ENCODE measurements around the gene RAPGEF5. TPM values are rescaled to one million over a fixed set of nuclear protein-coding genes. Genes with fewer than 3 reads are reported as not detected.

RAPGEF5 gene
- total RNA-seq, 1 experiment from 2014 or later, result 15.6 TPM

DNA sequence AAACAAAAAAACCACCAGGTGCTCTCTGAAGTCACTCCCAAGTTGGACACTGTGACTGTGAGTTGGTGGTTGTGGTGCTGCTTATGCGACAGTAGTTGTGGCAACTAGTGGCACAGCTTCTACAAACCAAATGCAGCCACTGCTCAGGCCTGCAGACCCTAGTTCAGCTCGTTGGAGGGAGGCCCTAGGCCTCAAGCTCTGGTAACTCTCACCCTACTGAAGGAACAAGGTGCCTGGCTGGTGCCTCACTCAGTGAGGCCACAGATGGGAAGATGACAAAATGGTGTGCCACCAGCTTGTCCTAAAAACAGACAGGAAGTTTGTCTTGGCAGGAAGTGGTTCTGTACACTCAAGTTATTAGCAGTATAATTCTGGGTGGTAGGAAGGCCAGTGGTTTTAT is 45.3 kb upstream of the RAPGEF5 start:
- intact Hi-C loops (cut with micrococcal nuclease), result no loop called here
- Histone ChIP-seq H3K9me3 (ENCODE audit: control insufficient read depth in 1 of 2, insufficient read depth in 1 of 2, low read depth in 1 of 2, low read length in 2 of 2) (no peaks in the 10 kb centered on the region), H3K9ac (ENCODE audit: low read length) (no peak overlapping the region), H3K9me2 (ENCODE audit: insufficient read depth) (no peaks in the 10 kb centered on the region), H2AFZ (ENCODE audit: low read depth, low read length, poor library complexity, severe bottlenecking) (no peak overlapping the region), H3K4me2 (ENCODE audit: low read length) (no peak overlapping the region), H3K27ac (ENCODE audit: low read depth, low read length) (no peak overlapping the region), H4K20me1 (ENCODE audit: insufficient read depth) (no peaks in the 10 kb centered on the region), H3K27me3 (ENCODE audit: insufficient read depth, low read length) (no peaks in the 10 kb centered on the region), H3K36me3 (ENCODE audit: control insufficient read depth in 1 of 2, insufficient read depth in 2 of 2, low read length in 2 of 2) (no peaks in the 10 kb centered on the region), H3K79me2 (ENCODE audit: insufficient read depth, low read length) (no peaks in the 10 kb centered on the region), H3K4me1 (ENCODE audit: control insufficient read depth in 1 of 2, insufficient read depth in 2 of 2, low read length in 2 of 2) (no peaks in the 10 kb centered on the region; a peak in 1 of 4 replicates), H3K4me3 (replicated peaks in 1 of 2; ENCODE audit: low read depth in 1 of 2, low read length in 2 of 2) (no peak overlapping the region)
- RAD21 ChIA-PET (ENCODE audit: low non-redundant PET in 1 of 2, low total read pairs in 2 of 2, uncharacterized antibody in 2 of 2, unreplicated experiment in 2 of 2), result no interaction called here
- BruUV-seq (replicated peaks), result no TSS peak
- DNase-seq (ENCODE audit: low read depth, low spot score) (no peak), ATAC-seq (no peak)
- TF ChIP-seq, protein P1, sequence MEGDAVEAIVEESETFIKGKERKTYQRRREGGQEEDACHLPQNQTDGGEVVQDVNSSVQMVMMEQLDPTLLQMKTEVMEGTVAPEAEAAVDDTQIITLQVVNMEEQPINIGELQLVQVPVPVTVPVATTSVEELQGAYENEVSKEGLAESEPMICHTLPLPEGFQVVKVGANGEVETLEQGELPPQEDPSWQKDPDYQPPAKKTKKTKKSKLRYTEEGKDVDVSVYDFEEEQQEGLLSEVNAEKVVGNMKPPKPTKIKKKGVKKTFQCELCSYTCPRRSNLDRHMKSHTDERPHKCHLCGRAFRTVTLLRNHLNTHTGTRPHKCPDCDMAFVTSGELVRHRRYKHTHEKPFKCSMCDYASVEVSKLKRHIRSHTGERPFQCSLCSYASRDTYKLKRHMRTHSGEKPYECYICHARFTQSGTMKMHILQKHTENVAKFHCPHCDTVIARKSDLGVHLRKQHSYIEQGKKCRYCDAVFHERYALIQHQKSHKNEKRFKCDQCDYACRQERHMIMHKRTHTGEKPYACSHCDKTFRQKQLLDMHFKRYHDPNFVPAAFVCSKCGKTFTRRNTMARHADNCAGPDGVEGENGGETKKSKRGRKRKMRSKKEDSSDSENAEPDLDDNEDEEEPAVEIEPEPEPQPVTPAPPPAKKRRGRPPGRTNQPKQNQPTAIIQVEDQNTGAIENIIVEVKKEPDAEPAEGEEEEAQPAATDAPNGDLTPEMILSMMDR (IDR thresholded peaks at IDR 0.05 in 2 of 3, conservative IDR thresholded peaks at IDR 0.05 in 1 of 3; ENCODE audit: borderline replicate concordance in 1 of 3, insufficient read depth in 1 of 3, low read depth in 2 of 3, low read length in 2 of 3), result no peak
- TF ChIP-seq JUND (IDR thresholded peaks at IDR 0.05), result no peak
- no peak for TF ChIP-seq EGR1 (IDR thresholded peaks at IDR 0.05; ENCODE audit: low read depth)
- no peak for TF ChIP-seq EZH2phosphoT487 (IDR thresholded peaks at IDR 0.05; ENCODE audit: borderline replicate concordance)
- TF ChIP-seq, protein P2, sequence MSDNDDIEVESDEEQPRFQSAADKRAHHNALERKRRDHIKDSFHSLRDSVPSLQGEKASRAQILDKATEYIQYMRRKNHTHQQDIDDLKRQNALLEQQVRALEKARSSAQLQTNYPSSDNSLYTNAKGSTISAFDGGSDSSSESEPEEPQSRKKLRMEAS (IDR thresholded peaks at IDR 0.05), result no peak
- no peak for TF ChIP-seq CEBPB (IDR thresholded peaks at IDR 0.05; ENCODE audit: low read depth)
- no peak for TF ChIP-seq EZH2 (IDR thresholded peaks at IDR 0.05)
- POLR2A ChIA-PET, result no interaction called here
- CTCF ChIA-PET, result no interaction called here

DNA sequence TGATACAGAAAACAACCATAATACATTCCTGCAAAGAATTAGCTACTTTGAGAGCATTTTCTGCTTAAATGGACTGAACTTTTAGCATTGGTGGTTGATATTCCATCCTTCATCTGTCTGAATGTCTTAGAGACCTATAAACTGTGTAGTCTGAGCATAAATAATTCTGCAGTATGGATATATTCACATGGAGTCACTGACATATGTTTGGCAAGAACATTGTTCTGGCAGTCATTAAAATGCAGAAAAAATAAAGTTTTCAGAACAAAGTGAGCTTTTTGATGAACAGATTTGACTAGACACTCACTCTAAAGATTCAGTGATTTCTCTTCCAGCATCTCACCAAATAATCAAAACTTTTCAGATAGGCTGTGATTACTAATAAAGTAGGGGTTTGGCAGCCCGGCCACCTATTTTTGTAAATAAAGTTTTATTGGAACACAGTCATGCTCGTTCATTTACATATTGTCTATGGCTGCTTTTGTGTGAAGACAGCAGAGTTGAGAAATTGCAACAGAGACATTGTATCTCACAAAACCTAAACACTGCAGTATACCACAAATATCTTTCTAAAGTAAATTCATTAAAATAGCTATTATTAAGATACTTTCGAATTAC is 44.1 kb upstream of the RAPGEF5 start:
- Histone ChIP-seq H3K9ac (ENCODE audit: low read length) (no peak overlapping the region), H3K79me2 (ENCODE audit: insufficient read depth, low read length) (no peaks in the 10 kb centered on the region), H3K27ac (ENCODE audit: low read depth, low read length) (no peak overlapping the region), H3K4me3 (replicated peaks in 1 of 2; ENCODE audit: low read depth in 1 of 2, low read length in 2 of 2) (no peak overlapping the region), H3K4me2 (ENCODE audit: low read length) (no peak overlapping the region), H2AFZ (ENCODE audit: low read depth, low read length, poor library complexity, severe bottlenecking) (no peak overlapping the region), H3K36me3 (ENCODE audit: control insufficient read depth in 1 of 2, insufficient read depth in 2 of 2, low read length in 2 of 2) (no peaks in the 10 kb centered on the region), H4K20me1 (ENCODE audit: insufficient read depth) (no peaks in the 10 kb centered on the region), H3K4me1 (ENCODE audit: control insufficient read depth in 1 of 2, insufficient read depth in 2 of 2, low read length in 2 of 2) (no peaks in the 10 kb centered on the region; a peak in 1 of 4 replicates), H3K9me3 (ENCODE audit: control insufficient read depth in 1 of 2, insufficient read depth in 1 of 2, low read depth in 1 of 2, low read length in 2 of 2) (no peaks in the 10 kb centered on the region), H3K27me3 (ENCODE audit: insufficient read depth, low read length) (no peaks in the 10 kb centered on the region), H3K9me2 (ENCODE audit: insufficient read depth) (no peaks in the 10 kb centered on the region)
- intact Hi-C loops (cut with micrococcal nuclease), result no loop called here
- ChIA-PET CTCF (no interaction called here), POLR2A (no interaction called here), RAD21 (ENCODE audit: low non-redundant PET in 1 of 2, low total read pairs in 2 of 2, uncharacterized antibody in 2 of 2, unreplicated experiment in 2 of 2) (no interaction called here)
- DNase-seq (ENCODE audit: low read depth, low spot score) (no peak), ATAC-seq (no peak)
- no TSS peak for BruUV-seq (replicated peaks)
- TF ChIP-seq SRF (IDR thresholded peaks at IDR 0.05; ENCODE audit: low read depth), result no peak
- TF ChIP-seq RAD21 (IDR thresholded peaks at IDR 0.05; ENCODE audit: low read depth), result no peak
- no peak for TF ChIP-seq EZH2phosphoT487 (IDR thresholded peaks at IDR 0.05; ENCODE audit: borderline replicate concordance)
- TF ChIP-seq JUND (IDR thresholded peaks at IDR 0.05), result no peak
- no peak for TF ChIP-seq YY1 (IDR thresholded peaks at IDR 0.05; ENCODE audit: extremely low read depth, insufficient replicate concordance, low read depth, low read length)
- TF ChIP-seq, protein P3, sequence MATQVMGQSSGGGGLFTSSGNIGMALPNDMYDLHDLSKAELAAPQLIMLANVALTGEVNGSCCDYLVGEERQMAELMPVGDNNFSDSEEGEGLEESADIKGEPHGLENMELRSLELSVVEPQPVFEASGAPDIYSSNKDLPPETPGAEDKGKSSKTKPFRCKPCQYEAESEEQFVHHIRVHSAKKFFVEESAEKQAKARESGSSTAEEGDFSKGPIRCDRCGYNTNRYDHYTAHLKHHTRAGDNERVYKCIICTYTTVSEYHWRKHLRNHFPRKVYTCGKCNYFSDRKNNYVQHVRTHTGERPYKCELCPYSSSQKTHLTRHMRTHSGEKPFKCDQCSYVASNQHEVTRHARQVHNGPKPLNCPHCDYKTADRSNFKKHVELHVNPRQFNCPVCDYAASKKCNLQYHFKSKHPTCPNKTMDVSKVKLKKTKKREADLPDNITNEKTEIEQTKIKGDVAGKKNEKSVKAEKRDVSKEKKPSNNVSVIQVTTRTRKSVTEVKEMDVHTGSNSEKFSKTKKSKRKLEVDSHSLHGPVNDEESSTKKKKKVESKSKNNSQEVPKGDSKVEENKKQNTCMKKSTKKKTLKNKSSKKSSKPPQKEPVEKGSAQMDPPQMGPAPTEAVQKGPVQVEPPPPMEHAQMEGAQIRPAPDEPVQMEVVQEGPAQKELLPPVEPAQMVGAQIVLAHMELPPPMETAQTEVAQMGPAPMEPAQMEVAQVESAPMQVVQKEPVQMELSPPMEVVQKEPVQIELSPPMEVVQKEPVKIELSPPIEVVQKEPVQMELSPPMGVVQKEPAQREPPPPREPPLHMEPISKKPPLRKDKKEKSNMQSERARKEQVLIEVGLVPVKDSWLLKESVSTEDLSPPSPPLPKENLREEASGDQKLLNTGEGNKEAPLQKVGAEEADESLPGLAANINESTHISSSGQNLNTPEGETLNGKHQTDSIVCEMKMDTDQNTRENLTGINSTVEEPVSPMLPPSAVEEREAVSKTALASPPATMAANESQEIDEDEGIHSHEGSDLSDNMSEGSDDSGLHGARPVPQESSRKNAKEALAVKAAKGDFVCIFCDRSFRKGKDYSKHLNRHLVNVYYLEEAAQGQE (IDR thresholded peaks at IDR 0.05; ENCODE audit: low read depth), result no peak
- TF ChIP-seq, protein P4, sequence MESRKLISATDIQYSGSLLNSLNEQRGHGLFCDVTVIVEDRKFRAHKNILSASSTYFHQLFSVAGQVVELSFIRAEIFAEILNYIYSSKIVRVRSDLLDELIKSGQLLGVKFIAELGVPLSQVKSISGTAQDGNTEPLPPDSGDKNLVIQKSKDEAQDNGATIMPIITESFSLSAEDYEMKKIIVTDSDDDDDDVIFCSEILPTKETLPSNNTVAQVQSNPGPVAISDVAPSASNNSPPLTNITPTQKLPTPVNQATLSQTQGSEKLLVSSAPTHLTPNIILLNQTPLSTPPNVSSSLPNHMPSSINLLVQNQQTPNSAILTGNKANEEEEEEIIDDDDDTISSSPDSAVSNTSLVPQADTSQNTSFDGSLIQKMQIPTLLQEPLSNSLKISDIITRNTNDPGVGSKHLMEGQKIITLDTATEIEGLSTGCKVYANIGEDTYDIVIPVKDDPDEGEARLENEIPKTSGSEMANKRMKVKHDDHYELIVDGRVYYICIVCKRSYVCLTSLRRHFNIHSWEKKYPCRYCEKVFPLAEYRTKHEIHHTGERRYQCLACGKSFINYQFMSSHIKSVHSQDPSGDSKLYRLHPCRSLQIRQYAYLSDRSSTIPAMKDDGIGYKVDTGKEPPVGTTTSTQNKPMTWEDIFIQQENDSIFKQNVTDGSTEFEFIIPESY (IDR thresholded peaks at IDR 0.05; ENCODE audit: extremely low read depth, insufficient replicate concordance, low read length), result no peak
